SK-N-SH treated with all-trans-retinoic acid at 6 μM for 48 hours (cell line): Measurements from ENCODE around the gene TUB.

ENCODE experiments used
- ATAC-seq: fragments of 200-7000 bp; cut with Tn5 transposase; 3 replicates; pipeline ENCODE4 v1.9.1; 2020; ENCODE audit warnings: mild to moderate bottlenecking, moderate library complexity
- ARNTL ChIP-seq: fragments of 450-650 bp; formaldehyde crosslinking; IDR thresholded peaks from 2 replicates; pipeline ENCODE4 v1.5.0; 2020; ENCODE audit warnings: low read depth, mild to moderate bottlenecking, moderate library complexity, borderline replicate concordance
- BACH2 ChIP-seq: fragments of 250-450 bp; sonication (Bioruptor Pico); IDR thresholded peaks from 2 replicates; pipeline ENCODE4 v1.9.0; 2021; ENCODE audit warnings: mild to moderate bottlenecking, borderline replicate concordance
- CREB5 ChIP-seq: fragments of 250-450 bp; sonication (Bioruptor Pico); IDR thresholded peaks from 2 replicates; pipeline ENCODE4 v1.5.1; 2020; ENCODE audit warnings: low read depth, mild to moderate bottlenecking, moderate library complexity
- CSDC2 ChIP-seq: fragments of 250-450 bp; sonication (Bioruptor Pico); IDR thresholded peaks from 2 replicates; pipeline ENCODE4 v1.5.0; 2020; ENCODE audit warnings: mild to moderate bottlenecking, moderate library complexity
- CSRNP3 ChIP-seq: fragments of 250-450 bp; sonication (Bioruptor Pico); IDR thresholded peaks from 2 replicates; pipeline ENCODE4 v1.5.1; 2021; ENCODE audit warnings: mild to moderate bottlenecking, moderate library complexity
- ESRRG ChIP-seq: fragments of 250-450 bp; sonication (Bioruptor Pico); IDR thresholded peaks from 2 replicates; pipeline ENCODE4 v1.6.1; 2021; ENCODE audit warnings: mild to moderate bottlenecking
- GLIS3 ChIP-seq: fragments of 250-450 bp; sonication (Bioruptor Pico); IDR thresholded peaks from 2 replicates; pipeline ENCODE4 v1.5.0; 2020; ENCODE audit warnings: mild to moderate bottlenecking, moderate library complexity
- ISL1 ChIP-seq: fragments of 250-450 bp; sonication (Bioruptor Pico); IDR thresholded peaks from 2 replicates; pipeline ENCODE4 v2.1.2; 2022; ENCODE audit warnings: mild to moderate bottlenecking, moderate library complexity
- OSR1 ChIP-seq: fragments of 250-450 bp; sonication (Bioruptor Pico); IDR thresholded peaks from 2 replicates; pipeline ENCODE4 v1.8.0; 2022; ENCODE audit warnings: moderate library complexity, mild to moderate bottlenecking, inconsistent platforms
- POU6F1 ChIP-seq: fragments of 250-450 bp; sonication (Bioruptor Pico); IDR thresholded peaks from 2 replicates; pipeline ENCODE4 v1.8.0; 2021; ENCODE audit warnings: low read depth, mild to moderate bottlenecking, moderate library complexity, borderline replicate concordance
- PPARA ChIP-seq: fragments of 250-450 bp; sonication (Bioruptor Pico); IDR thresholded peaks from 2 replicates; pipeline ENCODE4 v1.5.0; 2020; ENCODE audit warnings: mild to moderate bottlenecking, borderline replicate concordance
- SNAI2 ChIP-seq: fragments of 250-450 bp; sonication (Bioruptor Pico); IDR thresholded peaks from 2 replicates; pipeline ENCODE4 v1.5.0; 2020; ENCODE audit warnings: mild to moderate bottlenecking, moderate library complexity
- TCF4 ChIP-seq: fragments of 250-450 bp; sonication (Bioruptor Pico); IDR thresholded peaks from 2 replicates; pipeline ENCODE4 v1.8.0; 2021; ENCODE audit warnings: mild to moderate bottlenecking, moderate library complexity, borderline replicate concordance
- TOX ChIP-seq: fragments of 250-450 bp; sonication (Bioruptor Pico); IDR thresholded peaks from 2 replicates; pipeline ENCODE4 v1.8.0; 2021; ENCODE audit warnings: mild to moderate bottlenecking, moderate library complexity, borderline replicate concordance
- TSHZ2 ChIP-seq: fragments of 250-450 bp; sonication (Bioruptor Pico); IDR thresholded peaks from 2 replicates; pipeline ENCODE4 v1.5.0; 2020; ENCODE audit warnings: mild to moderate bottlenecking, moderate library complexity
- ZFP3 ChIP-seq: fragments of 250-450 bp; sonication (Bioruptor Pico); IDR thresholded peaks from 2 replicates; pipeline ENCODE4 v1.5.0; 2020; ENCODE audit warnings: mild to moderate bottlenecking, moderate library complexity
- ZNF565 ChIP-seq: fragments of 450-650 bp; formaldehyde crosslinking; conservative IDR thresholded peaks from 2 replicates; pipeline ENCODE4 v1.5.0; 2020; ENCODE audit warnings: low read depth, mild to moderate bottlenecking, moderate library complexity
- ZNF70 ChIP-seq: fragments of 450-650 bp; formaldehyde crosslinking; IDR thresholded peaks from 2 replicates; pipeline ENCODE4 v1.5.0; 2020; ENCODE audit warnings: mild to moderate bottlenecking, moderate library complexity
- ZNF8 ChIP-seq: fragments of 450-650 bp; formaldehyde crosslinking; IDR thresholded peaks from 2 replicates; pipeline ENCODE4 v1.5.0; 2020; ENCODE audit warnings: mild to moderate bottlenecking, moderate library complexity
- TF ChIP-seq, protein P1 (sequence below): fragments of 250-450 bp; sonication (Bioruptor Pico); IDR thresholded peaks from 2 replicates; pipeline ENCODE4 v1.8.0; 2020; ENCODE audit warnings: mild to moderate bottlenecking, moderate library complexity, borderline replicate concordance

TUB gene

GRCh38 chr11:8087756-8088155, 6.7 kb downstream of the TUB start:
- ATAC-seq: no peak

DNA sequence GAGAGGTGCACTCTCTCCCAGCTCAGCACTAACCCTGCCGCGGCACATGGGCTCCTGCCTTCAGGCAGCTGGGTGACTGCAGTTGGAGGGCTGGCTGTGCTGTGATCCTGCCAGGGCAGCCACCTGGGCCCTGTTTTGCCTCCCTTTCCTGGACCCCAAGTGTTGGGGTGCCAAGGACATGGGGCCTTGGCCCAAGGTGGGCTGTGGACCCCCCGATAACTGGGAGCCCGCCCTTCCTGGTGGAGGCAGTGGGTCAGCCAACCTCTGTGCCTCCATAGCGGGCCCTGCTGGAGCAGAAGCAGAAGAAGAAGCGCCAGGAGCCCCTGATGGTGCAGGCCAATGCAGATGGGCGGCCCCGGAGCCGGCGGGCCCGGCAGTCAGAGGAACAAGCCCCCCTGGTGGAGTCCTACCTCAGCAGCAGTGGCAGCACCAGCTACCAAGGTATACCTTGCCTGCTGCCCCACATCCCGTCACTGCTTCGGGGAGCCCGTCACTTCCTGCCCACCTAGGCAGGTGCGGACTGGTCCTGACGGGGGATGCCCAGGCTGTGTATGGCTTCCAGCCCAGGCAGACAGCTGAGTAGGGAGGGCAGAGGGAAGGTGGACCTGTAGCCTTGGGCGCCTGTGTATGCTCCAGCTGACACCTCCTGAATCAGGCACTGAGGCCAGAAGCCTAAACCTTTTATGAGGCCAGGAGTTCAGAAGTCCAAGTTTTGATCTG, 8.9 kb downstream of the TUB start:
- ATAC-seq: no peak
- TF ChIP-seq ZNF70 (CRISPR knock-in tag) (no peak), GLIS3 (CRISPR knock-in tag) (no peak), CSRNP3 (CRISPR knock-in tag) (no peak), ESRRG (CRISPR knock-in tag) (no peak), TOX (no peak), TSHZ2 (CRISPR knock-in tag) (no peak)

More at GRCh38 chr11:8087756-8088155, 6.7 kb downstream of the TUB start:
- TF ChIP-seq ZFP3 (CRISPR knock-in tag) (no peak), ISL1 (CRISPR knock-in tag) (no peak), CSRNP3 (CRISPR knock-in tag) (no peak), CREB5 (no peak), TCF4 (no peak), SNAI2 (CRISPR knock-in tag) (no peak), PPARA (no peak), GLIS3 (CRISPR knock-in tag) (no peak), TSHZ2 (CRISPR knock-in tag) (no peak), ZNF8 (CRISPR knock-in tag) (no peak), ESRRG (CRISPR knock-in tag) (no peak), OSR1 (CRISPR knock-in tag) (no peak), ZNF565 (CRISPR knock-in tag) (no peak), CSDC2 (CRISPR knock-in tag) (no peak), BACH2 (CRISPR knock-in tag) (no peak), POU6F1 (CRISPR knock-in tag) (no peak), TOX (no peak), ARNTL (CRISPR knock-in tag) (no peak)
- TF ChIP-seq, protein P1, sequence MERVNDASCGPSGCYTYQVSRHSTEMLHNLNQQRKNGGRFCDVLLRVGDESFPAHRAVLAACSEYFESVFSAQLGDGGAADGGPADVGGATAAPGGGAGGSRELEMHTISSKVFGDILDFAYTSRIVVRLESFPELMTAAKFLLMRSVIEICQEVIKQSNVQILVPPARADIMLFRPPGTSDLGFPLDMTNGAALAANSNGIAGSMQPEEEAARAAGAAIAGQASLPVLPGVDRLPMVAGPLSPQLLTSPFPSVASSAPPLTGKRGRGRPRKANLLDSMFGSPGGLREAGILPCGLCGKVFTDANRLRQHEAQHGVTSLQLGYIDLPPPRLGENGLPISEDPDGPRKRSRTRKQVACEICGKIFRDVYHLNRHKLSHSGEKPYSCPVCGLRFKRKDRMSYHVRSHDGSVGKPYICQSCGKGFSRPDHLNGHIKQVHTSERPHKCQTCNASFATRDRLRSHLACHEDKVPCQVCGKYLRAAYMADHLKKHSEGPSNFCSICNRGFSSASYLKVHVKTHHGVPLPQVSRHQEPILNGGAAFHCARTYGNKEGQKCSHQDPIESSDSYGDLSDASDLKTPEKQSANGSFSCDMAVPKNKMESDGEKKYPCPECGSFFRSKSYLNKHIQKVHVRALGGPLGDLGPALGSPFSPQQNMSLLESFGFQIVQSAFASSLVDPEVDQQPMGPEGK: no peak
- TF ChIP-seq, all 23 proteins: peak for 0
